GM21723 (cell line): ENCODE measurements around the gene RNF223.
"Not testable (repeated sequence)": the region's sequence is repeated elsewhere in the genome, so short reads cannot be mapped to it uniquely, and the experiment has no call there.

Experiments used
- ATAC-seq: cut with Tn5 transposase; IDR thresholded peaks from one replicate; pipeline ENCODE4 v1.9.1; 2021; ENCODE audit warnings: mild to moderate bottlenecking, moderate library complexity; ENCODE audit not compliant: unreplicated experiment

RNF223 gene

GRCh38 chr1:1074631-1075147 is 583 bp upstream of the RNF223 start:
- no peak for ATAC-seq

- ATAC-seq, result no peak
These were observed 1.0 kb downstream of the RNF223 start for GRCh38 chr1:1072849-1073742.

GRCh38 chr1:1072299-1072848 is 1.7 kb downstream of the RNF223 start:
- ATAC-seq, result no peak

GRCh38 chr1:1071486-1072298 is 2.4 kb downstream of the RNF223 start:
- ATAC-seq, result no peak

GRCh38 chr1:1069711-1070676 is 4.1 kb downstream of the RNF223 start:
- no peak for ATAC-seq

GRCh38 chr1:1069056-1069710 is 4.9 kb downstream of the RNF223 start:
- peak; percentile 50 for ATAC-seq

GRCh38 chr1:1068517-1069055 is 5.5 kb downstream of the RNF223 start:
- ATAC-seq, result no peak

- ATAC-seq, result no peak
These were observed 6.1 kb downstream of the RNF223 start for GRCh38 chr1:1067860-1068516.

GRCh38 chr1:1067284-1067859 is 6.7 kb downstream of the RNF223 start:
- no peak for ATAC-seq

GRCh38 chr1:1066403-1067283 is 7.5 kb downstream of the RNF223 start:
- ATAC-seq, result no peak

GRCh38 chr1:1065940-1066304 is 8.2 kb downstream of the RNF223 start:
- not testable (repeated sequence) for ATAC-seq

- ATAC-seq, result no peak
These were observed 8.7 kb downstream of the RNF223 start for GRCh38 chr1:1065265-1065939.

- peak; percentile 46 for ATAC-seq
These were observed 9.9 kb downstream of the RNF223 start for GRCh38 chr1:1063945-1064831.

- no peak for ATAC-seq
These were observed 10.7 kb downstream of the RNF223 start for GRCh38 chr1:1063261-1063944.

GRCh38 chr1:1062348-1063163 is 11.6 kb downstream of the RNF223 start:
- no peak for ATAC-seq
